A204.1 (cell line): Measurements from ENCODE around the gene BAZ2A.
"Not testable (repeated sequence)": the region's sequence is repeated elsewhere in the genome, so short reads cannot be mapped to it uniquely, and the experiment has no call there.

Experiments
- FAIRE-seq: peaks from 2 replicates; lab custom pipeline; 2012; peaks lifted over from hg19 to GRCh38; lab: Jason Lieb, UNC

Gene BAZ2A

DNA sequence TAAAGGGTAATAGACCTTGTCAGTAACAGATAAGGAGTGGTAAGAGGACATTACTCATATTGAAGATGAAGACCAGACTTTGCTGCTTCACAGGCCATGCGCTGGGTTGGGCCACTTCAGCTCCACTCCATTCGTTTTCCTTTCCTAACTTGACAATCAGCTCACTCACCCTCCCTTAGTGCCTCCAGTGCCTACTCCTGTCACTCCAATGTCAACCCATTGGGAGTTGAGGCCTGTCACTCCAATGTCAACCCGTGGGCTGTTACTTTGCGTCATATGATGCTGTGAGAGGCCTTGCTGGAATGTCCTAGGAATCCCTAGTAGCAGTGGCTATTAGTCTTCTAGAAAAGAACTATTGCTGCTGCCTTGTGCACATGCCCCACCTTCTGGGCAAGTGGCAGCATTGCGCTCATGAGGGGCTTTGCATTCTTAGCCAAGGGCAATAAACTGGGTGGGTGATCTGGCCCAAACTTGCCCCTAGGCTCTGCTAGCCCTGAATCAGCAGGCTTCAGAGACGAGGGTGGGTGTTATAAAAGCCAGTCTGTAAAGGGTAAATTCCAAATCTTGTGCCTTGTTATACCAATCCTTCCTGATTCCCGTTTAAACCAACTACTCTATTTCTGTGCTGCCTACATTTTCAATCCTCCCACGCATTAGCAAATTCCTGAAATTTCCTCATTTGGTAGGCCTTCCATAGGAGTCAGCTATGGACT, 36.1 kb downstream of the BAZ2A start:
- no peak for FAIRE-seq

DNA sequence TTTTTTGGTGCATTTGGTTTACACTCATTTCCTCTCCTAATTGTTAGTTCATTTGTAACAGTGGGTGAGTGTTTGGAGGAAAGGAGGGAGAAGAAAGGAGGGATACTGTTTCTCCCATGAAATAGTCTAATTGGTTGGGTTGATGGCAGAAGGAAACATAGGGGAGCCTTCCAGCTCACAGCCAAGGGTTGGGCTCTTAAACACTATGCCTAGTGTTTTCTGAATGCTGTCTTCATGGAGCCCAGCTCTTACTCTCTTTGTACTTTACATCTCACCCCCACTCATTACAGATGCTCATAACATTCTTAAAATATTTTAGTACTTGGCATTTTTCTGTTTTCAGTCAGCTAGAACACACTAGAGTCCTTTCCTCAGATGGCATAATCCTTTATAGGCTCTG, 38.2 kb downstream of the BAZ2A start:
- no peak for FAIRE-seq

DNA sequence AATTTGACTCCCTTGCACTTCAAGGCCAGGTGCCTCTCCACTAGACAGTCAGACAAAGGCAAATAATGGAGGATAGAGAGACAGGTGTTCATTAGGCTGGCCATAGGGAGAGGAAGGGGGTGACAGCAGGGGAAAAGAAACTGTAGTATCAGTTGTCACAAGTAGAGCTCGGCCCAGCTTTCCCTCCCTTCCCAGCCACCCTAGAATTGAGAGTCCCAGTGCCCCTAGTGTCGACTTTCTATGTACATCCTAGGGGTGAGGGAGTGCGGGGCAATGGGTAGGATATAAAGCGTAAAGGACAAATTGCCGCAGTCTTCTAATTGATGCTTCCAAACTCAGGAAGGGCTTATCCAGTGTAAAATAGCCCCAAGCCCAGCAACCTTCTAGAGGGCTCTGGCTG, 39.0 kb downstream of the BAZ2A start:
- no peak for FAIRE-seq

DNA sequence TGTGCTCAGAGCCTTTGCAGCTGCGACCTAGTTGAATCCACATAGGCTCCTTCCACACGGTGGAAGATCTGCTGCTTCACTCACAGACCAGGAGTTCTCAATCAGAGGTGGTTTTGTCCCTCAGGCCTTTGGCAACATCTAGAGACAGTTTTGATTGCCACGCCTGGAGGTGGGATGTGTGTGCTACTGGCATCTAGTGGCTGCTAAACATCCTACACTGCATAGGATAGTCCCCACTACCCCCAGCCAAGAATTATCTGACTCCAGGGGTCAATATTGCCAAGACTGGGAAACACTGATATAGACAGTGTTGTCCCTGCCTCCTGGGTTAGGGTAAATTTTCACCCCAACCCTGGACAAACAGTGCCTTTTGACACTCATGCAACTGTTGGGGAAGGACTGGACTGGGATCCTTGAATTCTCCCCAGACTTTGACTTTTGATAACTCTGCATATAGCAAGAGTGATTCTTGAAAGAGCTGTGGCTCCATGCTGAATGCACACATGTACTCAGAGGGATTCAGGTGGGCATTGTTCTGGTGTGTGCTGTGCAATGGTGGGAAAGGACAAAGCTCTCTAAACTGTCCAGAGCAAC, 39.8 kb downstream of the BAZ2A start:
- FAIRE-seq, result no peak

DNA sequence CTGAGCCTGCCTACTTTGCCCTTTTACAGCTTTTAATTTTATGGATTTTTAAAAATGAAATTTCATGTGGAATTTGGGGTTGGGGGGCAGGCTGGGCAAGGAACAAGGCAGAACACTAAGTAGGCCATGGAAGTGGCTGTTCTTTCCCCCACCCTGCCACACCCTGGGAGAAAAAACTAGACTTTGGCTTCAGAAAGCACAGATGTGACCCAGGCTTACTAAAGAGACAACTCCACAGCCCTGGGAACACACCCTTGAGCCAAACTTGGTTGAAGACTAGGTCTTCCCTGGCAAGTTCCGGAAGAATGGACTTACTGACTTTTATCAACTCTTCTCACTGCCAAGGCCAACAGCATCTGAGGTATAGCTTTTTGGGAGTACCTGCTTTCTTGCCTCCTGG, 40.3 kb downstream of the BAZ2A start:
- FAIRE-seq, result no peak

DNA sequence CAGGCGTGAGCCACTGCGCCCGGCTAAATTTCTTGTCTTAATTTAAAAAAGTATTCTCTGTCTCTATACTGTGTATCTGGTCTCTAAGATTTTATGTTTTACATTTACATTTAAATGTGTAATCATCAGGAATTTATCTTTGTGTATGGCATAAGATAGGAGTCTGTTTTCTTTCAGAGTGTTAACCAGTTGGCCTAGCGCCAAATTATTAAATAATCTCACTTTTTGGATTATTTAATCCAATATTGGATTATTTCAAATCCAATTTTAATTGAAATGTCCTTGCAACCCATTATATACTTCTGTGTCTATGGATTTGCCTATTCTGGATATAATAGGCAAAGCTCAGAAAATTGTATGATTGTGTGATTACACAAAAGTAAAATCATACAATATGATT, 45.0 kb downstream of the BAZ2A start:
- no peak for FAIRE-seq

DNA sequence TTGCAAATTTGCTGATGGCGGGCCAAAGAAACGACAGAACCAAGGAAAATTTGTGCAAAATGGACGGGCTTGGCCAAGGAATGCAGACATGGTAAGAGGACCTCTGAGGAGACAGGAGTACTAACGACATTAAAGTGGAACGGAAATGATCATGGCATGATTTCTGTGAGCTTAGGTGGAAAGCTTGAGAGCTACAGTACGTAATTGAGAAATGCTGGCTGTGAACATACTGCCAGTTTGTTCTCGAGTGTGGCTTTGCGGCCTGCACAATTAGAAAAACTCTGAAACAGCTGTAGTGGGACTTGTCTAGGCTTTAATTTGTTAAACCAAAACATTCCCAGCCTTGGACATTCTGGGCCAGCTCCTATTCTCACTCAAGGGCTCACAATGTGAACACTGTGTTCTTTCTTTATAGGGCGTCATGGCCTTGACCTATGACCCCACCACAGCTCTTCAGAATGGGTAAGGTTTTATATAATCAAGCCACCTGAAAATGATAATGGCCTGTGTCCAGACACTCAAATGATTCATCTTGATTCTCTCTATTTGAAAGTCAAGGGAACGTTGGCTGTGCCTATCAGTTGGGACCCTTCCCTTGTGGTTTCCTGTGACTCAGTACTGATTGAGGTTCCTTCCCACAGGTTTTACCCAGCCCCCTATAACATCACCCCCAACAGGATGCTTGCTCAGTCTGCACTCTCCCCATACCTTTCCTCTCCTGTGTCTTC, 48.5 kb downstream of the BAZ2A start:
- no peak for FAIRE-seq

DNA sequence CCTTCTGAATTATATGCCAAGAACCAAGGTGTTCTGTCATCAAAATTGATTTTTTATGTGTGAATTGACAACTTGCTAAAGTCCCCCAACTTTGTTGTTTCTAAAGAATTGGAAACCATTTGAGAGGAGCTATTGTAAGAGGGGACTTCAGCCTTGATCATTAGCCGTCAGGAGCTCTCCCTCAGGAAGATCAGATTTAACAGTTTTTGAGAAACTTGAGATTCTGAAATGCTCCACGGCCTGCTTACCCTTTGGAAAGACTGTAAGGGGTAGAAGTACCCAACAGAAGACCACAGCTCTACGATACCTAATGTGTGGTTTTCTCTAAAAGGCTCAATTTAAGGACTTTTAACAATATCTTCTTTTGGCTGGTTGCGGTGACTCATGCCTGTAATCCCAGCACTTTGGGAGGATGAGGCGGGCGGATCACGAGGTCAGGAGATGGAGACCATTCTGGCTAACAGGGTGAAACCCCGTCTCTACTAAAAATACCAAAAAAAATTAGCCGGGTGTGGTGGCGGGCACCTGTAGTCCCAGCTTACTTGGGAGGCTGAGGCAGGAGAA, 51.1 kb downstream of the BAZ2A start:
- FAIRE-seq, result no peak

DNA sequence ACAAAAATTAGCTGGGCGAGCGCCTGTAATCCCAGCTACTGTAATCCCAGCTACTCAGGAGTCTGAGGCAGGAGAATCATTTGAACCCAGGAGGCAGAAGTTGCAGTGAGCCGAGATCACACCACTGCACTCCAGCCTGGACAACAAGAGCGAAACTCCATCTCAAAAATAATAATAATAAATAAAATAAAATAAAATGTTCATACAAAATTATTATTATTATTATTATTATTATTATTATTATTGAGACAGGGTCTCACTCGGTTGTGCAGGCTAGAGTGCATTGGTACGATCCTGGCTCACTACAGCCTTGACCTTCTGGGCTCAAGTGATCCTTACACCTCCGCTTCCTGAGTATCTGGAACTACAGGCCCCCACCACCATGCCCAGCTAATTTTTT, 52.9 kb downstream of the BAZ2A start:
- FAIRE-seq, result not testable (repeated sequence)

DNA sequence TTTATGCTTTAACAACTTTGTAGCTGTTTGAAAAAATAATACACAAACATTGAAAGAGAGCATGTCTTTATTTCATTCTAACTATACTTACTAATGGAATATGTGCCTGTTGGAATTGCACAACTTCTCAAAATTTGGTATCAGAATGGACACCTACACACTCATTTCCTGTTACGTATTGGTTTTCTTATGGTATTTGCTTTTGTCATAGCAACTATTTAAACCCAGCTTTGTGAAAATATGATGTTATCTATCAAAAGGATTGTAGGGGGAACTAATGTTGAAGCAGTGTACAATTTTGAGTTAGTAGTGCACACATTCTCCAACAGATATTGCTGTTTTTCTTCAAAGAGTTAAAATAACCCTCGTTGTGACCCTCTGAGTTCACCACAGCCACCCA, 55.9 kb downstream of the BAZ2A start:
- FAIRE-seq, result no peak

DNA sequence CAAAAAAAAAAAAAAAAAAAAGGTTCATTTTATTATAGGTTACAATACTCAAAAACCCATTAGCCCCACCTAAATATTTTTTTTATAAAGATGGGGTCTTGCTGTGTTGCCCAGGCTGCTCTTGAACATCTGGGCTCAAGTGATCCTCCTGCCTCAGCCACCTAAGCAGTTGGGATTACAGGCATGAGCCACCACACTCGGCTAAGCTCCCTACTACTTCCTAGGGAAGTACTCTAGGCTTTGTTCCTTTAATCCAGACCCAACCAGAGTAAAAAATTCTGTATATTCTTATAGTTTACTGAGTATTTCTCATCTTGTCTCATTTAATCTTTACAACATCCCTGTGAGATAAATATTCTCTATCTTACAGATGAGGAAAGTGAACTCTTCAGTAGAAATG, 57.8 kb downstream of the BAZ2A start:
- no peak for FAIRE-seq

DNA sequence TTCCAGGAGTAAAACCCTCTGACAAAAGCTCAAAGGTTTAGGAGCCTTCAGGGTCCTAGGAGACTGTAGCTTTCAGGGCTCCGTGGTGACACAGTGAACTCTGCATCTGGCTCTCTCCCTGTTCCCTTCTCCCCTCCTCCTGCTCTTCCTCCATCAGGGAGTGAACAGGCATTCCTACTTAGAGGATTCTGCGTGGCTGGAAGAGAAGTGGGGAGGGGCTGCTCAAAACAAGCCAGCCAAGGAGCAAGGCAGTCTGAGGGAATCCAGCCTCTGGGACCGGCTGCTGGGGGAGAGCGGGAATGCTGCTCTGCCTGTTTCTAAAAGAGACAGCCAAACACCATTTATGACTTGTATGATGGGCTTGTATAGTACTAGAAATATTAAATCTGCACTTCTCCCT, 59.0 kb downstream of the BAZ2A start:
- no peak for FAIRE-seq

DNA sequence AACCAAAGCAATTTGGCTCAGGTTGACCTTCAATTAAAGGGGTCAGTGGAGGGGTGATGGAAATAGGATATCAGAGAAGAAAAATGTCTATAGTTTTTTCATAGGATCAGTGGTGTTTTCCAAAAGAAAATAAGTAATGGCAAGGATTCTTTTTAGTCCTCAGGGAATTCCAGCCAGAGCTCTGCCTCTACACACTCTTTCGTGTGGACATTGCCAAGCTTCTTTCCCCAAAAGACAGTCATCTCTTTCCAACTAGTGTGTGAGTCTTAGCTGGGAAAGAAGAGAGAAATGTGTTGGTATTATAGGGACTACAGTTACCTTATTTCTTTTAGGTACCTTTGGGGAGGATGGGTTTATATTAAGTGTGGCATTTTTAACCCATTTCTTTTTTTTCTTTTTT, 62.0 kb downstream of the BAZ2A start:
- no peak for FAIRE-seq

DNA sequence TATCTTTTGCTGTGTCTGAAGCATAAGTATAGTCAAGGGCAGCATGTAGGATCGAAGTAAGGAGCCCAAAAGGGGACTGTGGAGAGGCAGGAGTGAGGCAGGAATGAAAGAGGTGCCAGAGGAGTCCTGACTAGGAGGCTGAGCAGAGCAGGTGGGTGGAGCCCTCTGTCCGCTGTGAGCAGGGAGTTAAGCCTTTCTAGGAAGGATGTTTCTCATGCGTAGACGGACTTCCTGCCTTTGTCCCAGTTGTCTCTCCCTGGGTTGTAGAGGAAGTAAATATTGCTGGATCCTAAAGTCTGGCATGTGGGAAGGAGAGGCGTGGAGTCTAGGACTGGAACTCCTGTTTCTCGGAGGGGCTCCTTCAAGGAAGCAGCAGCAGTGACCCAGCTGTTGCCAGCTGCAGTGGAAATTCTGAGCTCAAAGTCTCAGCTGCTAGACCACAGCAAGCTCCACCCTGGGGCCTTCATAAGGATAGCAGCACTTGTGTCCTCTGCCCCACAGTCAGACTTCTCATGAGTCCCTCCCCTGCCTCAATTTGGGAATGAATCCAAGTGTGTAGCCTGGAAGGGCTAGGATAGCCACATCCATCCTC, 64.5 kb downstream of the BAZ2A start:
- FAIRE-seq, result no peak

DNA sequence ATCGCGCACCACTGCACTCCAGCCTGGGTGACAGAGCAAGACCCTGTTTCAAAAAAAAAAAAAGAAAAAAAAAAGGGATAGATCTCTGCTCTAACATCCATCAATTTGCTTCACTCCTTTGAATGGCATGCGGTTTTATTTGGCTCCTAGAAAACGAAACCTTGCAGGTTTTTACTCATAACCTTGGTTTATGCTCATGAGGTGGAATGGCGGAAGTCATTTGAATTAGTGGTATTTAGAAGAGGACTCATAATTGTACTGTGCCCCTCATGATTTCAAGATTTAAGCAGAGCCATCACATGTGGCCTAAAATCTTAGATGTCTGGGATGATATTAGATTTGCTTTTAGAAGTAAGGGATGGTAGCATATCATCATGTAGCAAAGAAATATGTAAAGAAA, 79.1 kb downstream of the BAZ2A start:
- FAIRE-seq, result no peak

DNA sequence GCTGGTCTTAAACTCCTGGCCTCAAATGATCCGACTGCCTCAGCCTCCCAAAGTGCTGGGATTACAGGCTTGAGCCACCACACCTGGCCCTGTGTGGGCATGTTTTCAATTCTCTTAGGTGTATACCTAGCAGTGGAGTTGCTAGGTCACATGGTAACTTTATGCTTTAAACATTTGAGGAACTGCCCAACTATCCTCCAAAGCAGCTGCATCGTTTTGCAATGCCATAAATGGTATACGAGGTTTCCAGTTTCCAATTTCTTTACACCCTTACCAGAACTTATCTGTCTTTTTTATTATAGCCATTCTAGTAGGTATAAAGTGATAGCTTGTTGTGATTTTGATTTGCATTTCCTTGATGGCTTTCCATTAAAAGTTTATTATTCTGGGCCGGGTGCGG, 83.4 kb downstream of the BAZ2A start:
- FAIRE-seq, result no peak
